Measurements from ENCODE around the gene SP140.
A peak's percentile ranks its signal among the peaks of the same experiment; 100 is the strongest.
"Not testable (repeated sequence)": the region's sequence is repeated elsewhere in the genome, so short reads cannot be mapped to it uniquely, and the experiment has no call there.

Gene SP140

DNA sequence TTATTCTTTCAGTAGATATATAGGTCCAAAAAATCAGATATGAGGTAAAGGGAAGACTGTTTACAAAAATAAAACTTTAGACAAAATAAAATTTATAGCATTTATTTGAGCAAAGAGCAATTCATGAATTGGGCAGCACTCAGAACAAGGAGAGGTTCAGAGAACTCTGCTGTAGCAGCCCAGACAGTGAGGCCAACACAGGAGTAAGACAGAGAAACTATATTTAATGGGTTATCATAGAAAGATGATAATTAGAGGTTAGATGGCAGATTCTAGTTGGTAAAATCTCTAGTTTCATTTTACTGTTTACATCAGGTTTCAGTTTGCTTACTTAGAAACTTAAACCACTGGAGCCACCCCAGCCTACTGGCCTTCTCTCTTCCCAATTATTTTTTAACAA is 71.4 kb downstream of the SP140 start:
- DNase-seq = no peak

DNA sequence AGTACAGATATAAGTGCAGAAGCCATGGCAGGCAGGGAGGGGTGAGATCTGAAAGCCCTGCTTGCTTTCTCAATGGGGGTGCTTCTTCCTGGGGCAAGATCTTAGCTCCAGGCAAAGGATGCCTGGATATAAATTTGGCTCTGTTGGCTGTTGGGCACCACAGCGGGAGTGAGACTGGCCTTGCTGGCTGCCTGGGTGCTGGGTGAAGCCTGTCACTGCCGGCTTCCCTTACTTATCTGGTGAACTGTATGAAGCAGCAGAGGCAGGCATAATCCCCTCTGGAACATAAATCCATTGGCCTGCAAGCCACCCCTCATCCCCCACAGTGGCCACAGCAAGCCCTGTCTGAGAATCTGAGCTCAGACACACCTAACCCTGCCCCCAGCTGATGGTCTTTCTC is 74.1 kb downstream of the SP140 start:
- no peak for DNase-seq

DNA sequence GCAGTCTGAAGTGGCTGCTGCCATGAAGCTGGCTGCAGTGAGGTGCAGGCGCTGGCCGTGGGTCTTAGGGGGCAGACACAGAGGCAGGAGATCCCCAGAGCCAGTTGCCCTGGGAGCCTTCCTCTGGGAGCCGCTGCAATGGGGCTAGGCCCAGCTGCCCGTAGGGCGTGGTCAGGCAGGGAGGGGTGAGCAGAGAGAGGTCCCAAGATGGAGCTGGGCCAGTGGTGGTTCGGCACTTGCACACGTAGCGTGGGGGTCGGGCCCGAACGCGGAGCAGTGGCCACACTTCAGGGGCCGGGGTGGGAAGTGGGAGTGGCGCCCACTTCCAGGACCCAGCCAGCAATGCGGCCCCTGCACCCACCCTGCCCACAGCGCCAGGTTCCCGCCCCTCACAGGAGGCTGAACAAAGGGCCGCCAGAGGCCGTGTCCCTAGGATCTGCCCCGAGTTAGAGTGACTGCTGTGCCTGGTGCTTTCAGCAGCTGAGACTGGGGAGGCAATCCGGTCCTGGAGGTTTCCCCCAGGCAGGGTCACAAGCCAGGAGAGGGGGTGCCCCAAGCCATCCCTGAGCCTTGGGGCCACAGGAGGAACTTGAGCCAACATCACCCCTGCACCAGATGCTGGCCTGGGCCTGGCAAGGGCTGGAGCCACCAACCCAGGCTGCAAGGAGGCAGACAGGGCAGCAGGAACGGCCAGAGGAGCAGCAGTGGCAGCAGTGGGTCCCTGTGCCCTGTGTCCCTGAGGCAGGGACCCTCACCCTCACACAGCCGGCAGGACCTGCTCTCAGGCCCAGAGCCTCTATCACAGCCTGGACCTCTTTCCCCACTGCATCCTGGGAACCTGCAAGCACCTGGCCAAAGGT is 80.1 kb downstream of the SP140 start:
- DNase-seq = no peak

DNA sequence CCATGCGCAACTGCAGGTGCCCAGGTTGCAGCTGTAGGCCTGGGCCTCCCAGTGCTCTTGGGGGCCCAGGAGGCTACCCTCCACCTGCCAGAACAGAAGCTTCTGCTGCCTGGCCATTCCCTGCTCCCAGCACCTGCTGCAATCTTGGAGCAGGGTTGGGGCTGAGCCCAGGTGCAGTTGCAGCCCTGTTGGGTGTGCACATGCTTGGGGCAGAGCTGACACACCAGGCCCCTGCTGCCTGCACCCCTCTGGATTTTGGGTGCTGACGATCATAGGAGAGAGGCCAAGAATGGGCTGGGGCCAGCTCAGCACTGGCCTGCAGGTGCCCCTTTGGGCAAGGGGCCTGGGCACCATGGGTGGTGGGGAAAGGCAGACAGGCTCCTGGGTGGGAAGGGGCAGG is 80.9 kb downstream of the SP140 start:
- no peak for DNase-seq

DNA sequence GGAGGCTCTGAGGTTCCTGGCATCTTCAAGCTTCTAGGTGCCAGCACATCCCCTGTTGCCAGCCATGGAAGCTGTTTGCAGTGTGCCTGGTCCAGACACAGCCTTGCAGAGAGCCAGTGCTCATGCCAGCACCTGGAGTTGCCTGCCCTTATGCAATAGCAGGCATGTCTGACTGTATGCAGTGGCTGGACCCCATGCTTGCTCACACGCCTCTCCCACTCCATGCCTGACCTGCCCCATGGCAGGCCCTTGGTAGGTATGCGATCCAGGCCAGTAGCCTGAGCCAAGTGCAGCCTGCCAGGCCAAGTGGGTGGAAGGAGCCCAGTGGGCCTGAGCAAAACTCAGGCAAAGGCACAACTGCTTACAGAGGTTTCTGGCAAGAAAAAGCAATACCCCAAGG is 81.9 kb downstream of the SP140 start:
- no peak for DNase-seq

DNA sequence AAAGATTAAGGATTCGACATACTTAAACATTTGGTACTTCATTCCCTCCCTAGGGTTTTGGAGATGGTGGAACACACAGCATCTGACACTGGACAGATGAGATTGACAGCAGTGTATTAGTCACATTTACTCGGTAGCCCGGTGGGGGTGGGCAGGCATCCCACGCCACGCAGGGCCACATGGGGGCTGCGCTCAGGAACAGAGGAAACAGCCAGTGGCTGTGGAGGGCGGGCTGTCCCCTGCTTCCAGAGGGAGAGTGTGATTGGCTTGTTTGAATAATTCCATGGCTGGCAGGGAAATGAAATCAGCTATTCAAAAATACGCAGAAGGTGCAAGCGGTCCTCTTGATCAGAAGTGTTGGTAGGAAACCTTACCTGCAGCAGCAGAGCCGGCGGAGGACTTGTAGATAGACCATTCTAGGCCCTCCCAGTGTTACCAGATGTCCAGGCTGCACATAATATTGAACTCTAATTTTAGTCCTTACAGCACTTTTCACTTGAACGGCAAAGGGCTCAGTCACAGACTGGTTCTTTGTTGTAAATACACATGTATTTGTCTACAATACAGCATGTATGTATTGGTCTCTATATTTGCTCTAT is 83.0 kb downstream of the SP140 start:
- DNase-seq = no peak

DNA sequence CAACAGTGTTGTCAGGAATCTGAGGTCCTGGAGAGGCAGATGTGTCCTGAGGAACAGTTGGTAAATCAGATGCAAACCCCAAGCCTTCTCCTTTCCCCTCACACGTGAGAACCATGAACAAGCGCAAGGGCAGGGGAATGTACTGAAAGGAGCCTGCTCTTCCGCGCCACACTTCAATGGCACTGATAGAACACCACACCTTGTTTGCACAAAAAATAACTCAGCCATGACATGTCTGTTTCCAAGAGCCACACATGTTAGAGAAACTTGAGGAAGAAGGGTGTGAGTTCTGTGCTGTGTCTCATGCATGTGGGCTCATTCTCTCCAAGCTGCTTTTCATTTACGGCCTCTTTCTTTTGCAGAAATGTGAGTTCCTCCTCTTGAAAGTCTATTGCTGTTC is 85.3 kb downstream of the SP140 start:
- not testable (repeated sequence) for DNase-seq

DNA sequence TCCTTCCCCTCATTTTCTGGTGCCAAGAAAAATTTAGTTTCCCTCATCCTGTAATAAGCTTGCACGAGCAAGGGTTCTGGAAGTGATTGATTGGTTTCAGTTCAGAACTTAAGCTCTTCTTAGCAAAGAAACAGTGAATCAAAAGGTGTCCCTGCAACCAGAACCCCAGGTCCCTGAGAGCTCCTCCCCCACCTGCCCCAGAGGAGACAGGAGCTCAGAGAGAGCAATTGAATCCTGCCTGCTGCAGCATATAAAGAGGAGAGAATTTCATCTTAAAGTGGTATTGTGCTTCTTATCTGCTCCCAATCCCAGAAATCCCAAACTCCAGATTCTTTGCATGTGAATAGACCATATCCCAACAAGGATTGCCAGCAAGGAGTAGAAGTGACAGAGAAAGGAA is 86.1 kb downstream of the SP140 start:
- DNase-seq = not testable (repeated sequence)

DNA sequence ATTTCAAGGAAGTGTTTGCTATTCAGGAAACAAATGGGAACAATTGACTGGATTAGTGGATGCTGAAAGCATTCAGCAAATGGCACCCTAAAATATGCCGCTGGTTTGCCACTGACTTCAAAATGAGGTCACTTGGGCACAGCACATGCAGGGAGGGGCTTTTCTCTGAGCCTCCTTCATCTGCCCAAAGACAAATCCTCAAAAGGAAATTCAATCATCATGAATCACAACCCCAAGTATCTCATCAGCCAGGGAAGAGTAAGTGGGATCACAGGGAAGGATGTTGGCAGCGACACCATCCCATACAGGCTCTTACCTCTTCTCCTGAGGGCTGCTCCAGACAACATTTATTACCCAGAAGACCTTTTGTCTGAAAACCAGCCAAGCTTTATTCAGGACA is 87.1 kb downstream of the SP140 start:
- DNase-seq = no peak

DNA sequence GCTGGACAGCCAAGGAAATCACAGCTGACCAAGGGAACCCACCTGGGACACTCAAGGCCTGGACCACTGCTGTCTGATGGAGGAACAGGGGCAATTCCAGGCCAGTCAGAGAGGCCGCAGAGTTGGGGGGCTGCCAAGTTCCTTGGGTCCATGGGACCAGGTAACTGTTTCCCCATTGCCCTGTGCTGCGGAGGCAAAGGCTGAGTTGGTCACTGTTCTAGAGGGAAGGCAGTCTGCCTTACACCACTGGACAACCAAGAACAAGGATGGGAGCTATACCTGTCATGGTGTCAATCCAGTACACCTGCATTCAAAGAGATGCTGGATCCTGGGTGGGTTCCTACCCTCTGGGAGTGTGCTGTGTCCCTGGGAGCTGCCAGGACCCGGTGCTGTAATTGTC is 91.8 kb downstream of the SP140 start:
- DNase-seq = no peak

DNA sequence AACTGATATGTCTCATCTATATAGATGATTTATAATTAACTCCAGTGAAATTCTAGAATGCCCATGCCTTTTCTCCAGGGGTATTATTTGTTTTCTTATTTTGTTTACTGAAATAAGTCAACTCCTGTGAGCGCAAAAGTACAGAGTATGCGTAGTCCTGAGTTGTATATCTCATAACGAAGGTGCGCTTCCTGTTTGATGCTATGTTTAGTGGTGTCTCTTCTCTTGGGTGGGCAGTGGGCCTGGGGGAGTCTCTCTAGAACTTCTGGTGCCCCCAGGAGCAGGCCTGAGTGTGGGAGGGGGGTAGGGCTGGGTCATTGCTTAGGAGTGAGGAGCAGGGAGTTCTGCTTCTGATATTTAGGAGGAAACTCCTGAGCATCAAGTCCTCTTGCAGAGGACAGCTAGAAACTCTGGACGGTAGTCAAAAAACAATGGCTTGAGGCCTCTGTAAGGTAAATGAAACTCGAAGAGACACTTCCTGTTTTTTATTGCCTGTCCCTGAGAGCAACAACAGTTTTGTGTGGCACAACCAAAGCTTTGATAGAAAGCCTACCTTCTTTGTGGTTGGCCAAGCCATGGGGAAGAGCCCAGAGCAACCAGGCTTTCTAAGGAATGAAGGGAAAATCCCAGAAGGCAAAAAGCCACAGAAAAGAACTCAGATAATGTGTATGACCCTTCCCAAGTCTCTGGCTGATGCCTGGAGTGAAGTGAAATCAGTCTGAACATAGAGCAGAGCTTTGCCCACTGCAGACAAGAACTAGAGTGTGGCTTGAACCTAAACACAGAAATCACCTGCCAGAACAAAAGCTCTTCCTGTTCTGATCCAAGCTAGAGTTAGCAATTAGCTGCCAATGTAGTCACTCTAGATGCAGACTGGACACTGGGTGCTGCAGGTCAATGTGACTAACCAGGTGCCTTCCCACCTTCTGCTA is 92.9 kb downstream of the SP140 start:
- no peak for DNase-seq

DNA sequence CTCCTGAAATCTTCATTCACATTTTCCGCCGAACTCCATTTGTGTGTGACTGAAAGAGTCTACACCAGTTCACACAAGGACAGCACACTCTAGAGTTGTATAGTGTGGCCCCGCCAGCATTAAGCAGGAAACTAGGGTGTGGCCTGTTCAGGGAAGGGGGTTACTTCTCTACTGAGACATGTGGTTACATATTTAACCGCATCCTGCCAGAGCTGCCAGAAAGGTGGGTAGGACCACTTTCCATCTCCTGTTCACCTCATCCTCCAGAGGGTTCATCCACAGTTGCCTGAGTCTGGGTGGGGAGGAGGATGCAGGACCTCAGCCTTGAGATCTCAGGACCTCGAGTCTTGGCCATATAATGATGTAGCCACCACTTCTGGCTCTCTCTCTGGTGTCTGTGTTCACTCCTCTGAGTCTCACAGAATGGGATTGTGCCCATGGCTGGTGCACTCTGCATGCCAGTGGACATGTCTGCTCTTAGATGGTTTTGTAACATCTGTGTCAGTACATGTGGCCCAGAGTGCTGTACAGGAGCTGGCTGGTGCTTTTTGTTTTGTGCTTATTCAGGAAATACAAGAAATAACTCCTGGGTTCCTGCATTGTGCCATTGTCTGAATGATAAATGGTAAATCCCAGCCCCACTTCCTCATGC is 93.8 kb downstream of the SP140 start:
- DNase-seq = no peak

DNA sequence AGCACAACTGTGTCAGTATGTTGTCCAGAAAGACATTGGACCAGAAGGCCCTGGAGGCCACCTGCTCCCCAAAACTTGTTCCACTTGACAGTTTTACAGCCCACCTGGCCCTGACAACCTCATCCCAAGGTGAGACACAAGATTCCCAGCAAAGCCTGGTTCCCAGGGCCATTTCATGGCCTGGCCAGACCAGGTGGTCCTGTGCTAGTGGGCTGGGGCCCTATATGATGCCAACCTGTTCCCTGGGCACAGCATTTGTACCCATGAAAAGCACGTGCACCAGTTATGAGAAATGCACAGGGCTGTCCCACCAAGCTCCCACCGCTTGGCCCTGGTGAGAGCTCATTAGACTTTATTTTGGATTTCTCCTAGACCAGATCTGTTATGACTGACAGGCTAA is 95.5 kb downstream of the SP140 start:
- no peak for DNase-seq

DNA sequence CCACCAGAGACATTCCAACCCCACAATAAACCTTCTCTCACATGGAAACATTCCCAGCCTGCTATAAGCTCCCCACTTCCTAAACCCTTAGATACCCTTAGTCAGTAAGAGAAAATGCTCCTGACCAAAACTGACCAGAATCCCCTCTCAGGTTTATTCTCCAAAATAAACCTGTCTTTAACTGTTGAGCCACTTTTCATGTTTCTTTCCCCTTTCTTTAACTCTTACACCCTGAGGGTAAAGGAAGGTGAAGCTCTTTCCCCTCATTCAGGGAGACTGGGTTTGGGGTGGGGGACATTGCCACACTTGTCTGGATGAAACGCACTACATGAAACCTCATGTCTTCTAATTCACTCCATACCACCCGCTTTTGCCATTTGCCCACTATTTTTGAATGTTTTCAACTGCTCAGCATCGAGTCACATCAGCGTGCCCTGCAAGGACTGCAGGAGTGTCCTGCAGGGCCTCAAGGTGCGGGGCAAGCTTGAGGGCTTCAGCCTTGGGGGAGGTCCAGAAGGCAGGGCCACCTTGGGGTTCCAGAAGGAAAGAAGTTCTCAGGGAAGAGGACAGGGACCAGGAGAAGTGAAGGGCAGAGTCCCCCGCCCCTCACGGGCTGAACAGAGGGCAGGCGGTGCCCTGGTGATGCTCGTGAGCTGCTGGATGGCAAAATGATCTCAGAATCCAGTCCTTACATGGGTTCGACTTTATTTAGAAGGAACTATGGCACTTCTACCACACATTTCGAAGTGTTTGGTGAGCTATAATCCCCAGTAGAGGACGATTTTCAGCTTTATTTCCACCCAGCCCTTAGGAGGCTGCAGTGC is 97.2 kb downstream of the SP140 start:
- no peak for DNase-seq

DNA sequence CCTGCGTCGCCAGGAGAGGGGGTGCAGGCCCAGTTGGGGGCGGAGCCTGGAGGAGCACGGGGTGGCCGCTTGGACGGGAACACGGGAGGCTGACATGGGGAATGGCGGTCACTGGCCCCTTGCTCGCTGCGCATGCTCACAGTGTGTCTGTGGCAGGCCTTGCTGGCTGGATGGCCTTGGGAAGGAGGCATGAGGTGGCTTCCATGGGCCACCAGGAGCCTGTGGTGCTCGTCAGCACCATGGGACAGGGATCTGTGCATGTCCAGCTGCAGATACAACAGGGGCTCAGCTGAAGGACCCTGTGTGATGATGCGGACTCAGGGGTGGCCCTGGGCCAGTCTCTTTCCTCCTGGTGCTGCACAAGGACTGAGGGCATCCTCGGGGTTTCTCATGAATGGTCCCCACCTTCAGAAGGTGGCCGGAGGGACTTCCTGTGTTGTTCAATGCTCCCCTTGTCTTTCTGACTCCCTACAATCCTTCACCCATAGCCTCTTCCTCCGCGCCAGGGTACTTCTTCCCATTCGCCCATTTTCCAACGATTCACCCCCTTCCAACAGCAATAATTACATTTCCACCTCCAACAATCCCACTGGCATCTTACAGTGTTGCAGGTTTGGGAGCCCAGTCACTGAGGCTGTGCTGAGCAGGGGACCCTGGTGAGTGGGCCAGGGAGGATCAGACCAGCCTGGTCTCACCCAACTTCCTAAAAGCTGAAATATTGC is 98.0 kb downstream of the SP140 start:
- no peak for DNase-seq

DNA sequence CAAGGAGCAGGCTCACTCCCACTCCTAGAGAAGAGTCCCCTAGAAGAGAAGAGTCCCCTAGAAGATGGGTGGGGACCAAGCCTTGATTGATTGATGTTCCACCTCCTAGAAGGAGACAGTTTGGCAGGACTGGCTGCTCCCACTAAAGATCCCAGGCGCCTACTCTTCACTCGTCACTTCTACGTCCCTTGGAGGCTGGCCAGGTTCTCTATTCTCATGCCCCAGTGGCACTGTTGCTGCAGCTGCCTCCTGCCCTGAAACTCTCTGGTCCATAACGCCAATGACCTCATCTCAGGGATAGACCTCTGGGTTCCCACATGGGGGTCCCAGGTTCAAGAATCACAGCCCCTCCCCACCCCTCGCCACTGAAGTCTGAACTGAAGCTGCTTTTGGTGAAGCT is 99.0 kb downstream of the SP140 start:
- DNase-seq = no peak

DNA sequence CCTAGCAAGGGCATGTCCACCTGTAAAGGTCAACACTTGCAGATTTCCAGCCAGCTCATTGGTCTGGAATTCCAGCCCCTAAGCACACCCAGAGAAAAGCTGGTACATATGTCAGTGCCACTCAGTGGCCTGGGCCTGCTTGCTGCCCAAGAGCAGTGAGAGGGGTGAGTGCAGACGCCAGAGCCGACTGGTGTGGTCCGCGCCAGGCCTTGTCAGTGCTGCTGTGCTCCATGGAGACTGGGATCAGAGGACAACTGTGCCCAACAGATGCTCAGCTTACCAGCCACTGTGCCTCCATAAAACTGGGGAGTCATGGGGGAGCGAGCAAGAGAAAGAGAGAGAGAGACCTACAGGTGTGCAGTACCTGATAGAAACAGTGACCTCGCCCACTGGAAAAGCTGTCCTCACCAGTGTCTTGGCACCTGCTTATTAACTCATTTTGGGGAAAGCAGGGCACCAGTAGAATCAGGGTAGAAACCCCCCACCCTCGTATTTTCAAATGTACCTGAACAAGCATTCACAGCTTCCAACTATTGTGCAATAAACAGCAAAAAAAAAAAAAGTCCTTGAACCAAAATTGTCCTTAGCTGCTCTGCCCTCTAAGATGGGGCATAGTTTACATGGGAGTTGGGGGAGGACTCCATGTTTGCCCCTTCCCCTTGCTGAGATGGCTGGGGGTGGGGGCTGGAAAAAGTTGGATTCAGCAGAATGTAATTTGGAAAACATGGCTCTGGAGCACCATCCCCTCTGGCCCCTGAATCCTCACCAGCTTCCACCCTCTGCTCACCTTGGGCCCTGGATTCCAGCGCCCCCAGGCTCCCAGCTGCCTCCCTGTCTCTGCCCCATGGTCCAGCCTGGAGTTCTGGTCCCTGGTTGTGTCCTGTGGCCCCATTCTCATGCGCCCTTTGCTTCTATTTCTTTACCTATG is 100.0 kb downstream of the SP140 start:
- no peak for DNase-seq

DNA sequence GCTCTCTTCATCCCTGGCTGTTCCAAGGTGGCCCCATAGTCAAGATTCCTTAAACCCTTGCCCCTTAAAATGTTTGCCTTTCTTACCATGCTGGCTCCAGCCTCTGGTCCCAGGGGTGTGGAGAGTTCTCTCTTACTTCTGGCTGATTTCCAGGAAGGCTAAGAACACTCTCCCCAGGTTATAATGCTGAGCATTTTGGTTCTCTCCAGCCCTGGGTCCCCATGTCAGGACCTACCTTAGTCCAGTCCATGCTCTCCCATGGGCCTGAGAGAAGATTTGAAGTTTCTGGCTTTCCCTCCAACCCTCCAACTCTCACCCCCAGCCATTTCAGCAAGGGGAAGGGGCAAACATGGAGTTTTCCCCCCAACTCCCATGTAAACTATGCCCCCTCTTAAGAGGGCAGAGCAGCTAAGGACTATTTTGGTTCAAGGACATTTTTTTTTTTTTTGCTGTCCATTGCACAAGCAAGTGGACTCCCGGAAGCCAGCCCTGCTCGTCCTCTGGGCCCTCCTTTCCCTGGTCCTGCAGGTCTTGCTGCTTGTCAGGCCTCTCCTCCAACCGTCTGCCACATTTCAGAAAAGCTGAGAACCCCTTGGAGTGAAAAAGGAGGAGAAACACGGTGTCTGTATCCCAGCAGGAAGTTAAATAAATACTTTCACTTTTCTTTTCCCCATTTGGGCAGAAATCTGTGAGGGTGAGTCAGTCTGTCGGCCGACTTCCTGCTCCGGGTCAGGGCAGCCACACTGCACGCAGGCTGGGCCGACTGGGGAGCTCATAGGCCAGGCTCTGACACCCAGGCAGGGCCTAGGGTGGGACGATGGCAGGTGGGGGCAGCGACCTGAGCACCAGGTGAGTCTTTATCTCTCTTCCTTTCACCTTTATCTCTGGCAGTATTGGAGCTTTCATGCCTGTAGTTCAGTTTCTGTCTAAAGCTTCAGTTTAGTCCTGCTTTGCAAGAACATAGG is 101.2 kb downstream of the SP140 start, which contains the start of gene SP140L:
TSS of gene SP140L (plus strand) at position 741 of the 965 bp plus-strand sequence. CDS start at position 818, 77 bp downstream.
- peak; percentile 91 for DNase-seq
